ENCODE measurements around the gene SPHKAP.
"Not testable (repeated sequence)": the region's sequence is repeated elsewhere in the genome, so short reads cannot be mapped to it uniquely, and the experiment has no call there.

SPHKAP gene

GRCh38 chr2:228103379-228103778 lies 78.1 kb downstream of the SPHKAP start:
- no peak for DNase-seq (ENCODE audit: low read depth in 2 of 2)

GRCh38 chr2:228102949-228103348 lies 78.5 kb downstream of the SPHKAP start:
- no peak for DNase-seq (ENCODE audit: low read depth in 2 of 2)

GRCh38 chr2:228094377-228094921 lies 87.0 kb downstream of the SPHKAP start:
- DNase-seq (ENCODE audit: low read depth in 2 of 2): no peak

GRCh38 chr2:228092056-228092455 lies 89.4 kb downstream of the SPHKAP start:
- no peak for DNase-seq (ENCODE audit: low read depth in 2 of 2)

GRCh38 chr2:228086561-228086960 lies 94.9 kb downstream of the SPHKAP start:
- DNase-seq (ENCODE audit: low read depth in 2 of 2): no peak

- DNase-seq (ENCODE audit: low read depth in 2 of 2): no peak
Observed at GRCh38 chr2:228084717-228085116, 96.8 kb downstream of the SPHKAP start.

- no peak for DNase-seq (ENCODE audit: low read depth in 2 of 2)
Observed at GRCh38 chr2:228083131-228083530, 98.4 kb downstream of the SPHKAP start.

- DNase-seq (ENCODE audit: low read depth in 2 of 2): no peak
Observed at GRCh38 chr2:228082571-228082970, 98.9 kb downstream of the SPHKAP start.

GRCh38 chr2:228079194-228079593 lies 102.3 kb downstream of the SPHKAP start:
- no peak for DNase-seq (ENCODE audit: low read depth in 2 of 2)

- DNase-seq (ENCODE audit: low read depth in 2 of 2): not testable (repeated sequence)
Observed at GRCh38 chr2:228076695-228077094, 104.8 kb downstream of the SPHKAP start.

GRCh38 chr2:228072669-228073068 lies 108.8 kb downstream of the SPHKAP start:
- DNase-seq (ENCODE audit: low read depth in 2 of 2): no peak

GRCh38 chr2:228067309-228067708 lies 114.2 kb downstream of the SPHKAP start:
- DNase-seq (ENCODE audit: low read depth in 2 of 2): no peak

GRCh38 chr2:228066126-228066798 lies 115.2 kb downstream of the SPHKAP start:
- no peak for DNase-seq (ENCODE audit: low read depth in 2 of 2)

- DNase-seq (ENCODE audit: low read depth in 2 of 2): no peak
Observed at GRCh38 chr2:228065686-228066085, 115.8 kb downstream of the SPHKAP start.

GRCh38 chr2:228064796-228065315 lies 116.6 kb downstream of the SPHKAP start:
- no peak for DNase-seq (ENCODE audit: low read depth in 2 of 2)

GRCh38 chr2:228064024-228064423 lies 117.5 kb downstream of the SPHKAP start:
- DNase-seq (ENCODE audit: low read depth in 2 of 2): no peak

- no peak for DNase-seq (ENCODE audit: low read depth in 2 of 2)
Observed at GRCh38 chr2:228063558-228063957, 117.9 kb downstream of the SPHKAP start.

- no peak for DNase-seq (ENCODE audit: low read depth in 2 of 2)
Observed at GRCh38 chr2:228059735-228060134, 121.8 kb downstream of the SPHKAP start.

- DNase-seq (ENCODE audit: low read depth in 2 of 2): no peak
Observed at GRCh38 chr2:228056293-228057097, 125.0 kb downstream of the SPHKAP start.

- no peak for DNase-seq (ENCODE audit: low read depth in 2 of 2)
Observed at GRCh38 chr2:228048838-228049490, 132.5 kb downstream of the SPHKAP start.

- DNase-seq (ENCODE audit: low read depth in 2 of 2): no peak
Observed at GRCh38 chr2:228040995-228041394, 140.5 kb downstream of the SPHKAP start.

All from stimulated activated CD8-positive, alpha-beta memory T cell treated with anti-CD3 and anti-CD28 coated beads, Interleukin-15, amount 100 ng/mL, for 4 hours (primary cell).